Fibroblast of lung (primary cell): Measurements from ENCODE around the gene CALB2. TPM values are rescaled to one million over a fixed set of nuclear protein-coding genes. Genes with fewer than 3 reads are reported as not detected.

Source experiments
- DNase-seq, 2 donors: peaks; one replicate each; pipeline versions ENCODE4 v3.0.0 to v3.0.0-alpha.2; 2010; ENCODE audit warnings: low read depth in 2 of 2
- H2AFZ ChIP-seq: 2 replicates; pipeline ENCODE4 v1.5.1; 2012; ENCODE audit warnings: low read length, control low read depth, inconsistent platforms
- H3K27ac ChIP-seq: 2 replicates; pipeline ENCODE4 v1.5.1; 2011; ENCODE audit warnings: low read length, control low read depth; ENCODE audit not compliant: insufficient read depth
- H3K27me3 ChIP-seq: 2 replicates; pipeline ENCODE4 v1.5.1; 2011; ENCODE audit warnings: mild to moderate bottlenecking, low read length; ENCODE audit not compliant: control insufficient read depth, insufficient read depth
- H3K36me3 ChIP-seq: 2 replicates; pipeline ENCODE4 v1.5.1; 2011; ENCODE audit warnings: low read length; ENCODE audit not compliant: control insufficient read depth, insufficient read depth
- H3K4me1 ChIP-seq: 2 replicates; pipeline ENCODE4 v1.5.1; 2011; ENCODE audit warnings: low read length; ENCODE audit not compliant: control insufficient read depth, insufficient read depth; ENCODE audit errors: extremely low read depth
- H3K4me2 ChIP-seq: 2 replicates; pipeline ENCODE4 v1.5.1; 2011; ENCODE audit warnings: low read length, control low read depth; ENCODE audit not compliant: insufficient read depth; ENCODE audit errors: extremely low read depth
- H3K4me3 ChIP-seq, 4 experiments: fragments of 200-600 bp in 1 of 4; sonication (generic) in 1 of 4; replicated peaks in 1 of 4; 2 replicates each; pipeline ENCODE4 v1.5.1; 2011 to 2016; ENCODE audit warnings: low read length in 4 of 4, low read depth in 3 of 4, mild to moderate bottlenecking in 3 of 4, control low read depth in 2 of 4, inconsistent platforms in 1 of 4, mixed read lengths in 1 of 4; ENCODE audit not compliant: insufficient read depth in 1 of 4; ENCODE audit errors: control extremely low read depth in 1 of 4
- H3K79me2 ChIP-seq: 2 replicates; pipeline ENCODE4 v1.5.1; 2012; ENCODE audit warnings: mild to moderate bottlenecking, low read length, inconsistent platforms; ENCODE audit not compliant: control insufficient read depth, insufficient read depth
- H3K9ac ChIP-seq: 2 replicates; pipeline ENCODE4 v1.5.1; 2011; ENCODE audit warnings: mild to moderate bottlenecking, low read length, control low read depth; ENCODE audit not compliant: insufficient read depth
- H3K9me3 ChIP-seq: 2 replicates; pipeline ENCODE4 v1.5.1; 2012; ENCODE audit warnings: low read depth, low read length; ENCODE audit not compliant: control insufficient read depth, insufficient read depth
- H4K20me1 ChIP-seq: 2 replicates; pipeline ENCODE4 v1.5.1; 2011; ENCODE audit warnings: low read length; ENCODE audit not compliant: control insufficient read depth, insufficient read depth; ENCODE audit errors: extremely low read depth
- EZH2 ChIP-seq: IDR thresholded peaks from 2 replicates; pipeline ENCODE4 v1.5.1; 2012; ENCODE audit warnings: low read length, control low read depth, mild to moderate bottlenecking; ENCODE audit errors: missing control alignments
- polyA plus RNA-seq, 2 donors: library from polyadenylated mRNA; depleted of rRNA in 1 of 2; stranded (reverse) in 1 of 2; unstranded in 1 of 2; fragments of >200 nt; gene quantifications; 2 replicates each; pipeline ENCODE4 v1.2.1, GENCODE V29; 2011 to 2012; ENCODE audit warnings: missing spikeins in 1 of 2
- total RNA-seq: library from RNA; depleted of rRNA; stranded (reverse); fragments of >200 nt; gene quantifications from 2 replicates; pipeline ENCODE4 v1.2.1, GENCODE V29; 2014
- TF ChIP-seq, protein P1 (sequence below), 2 donors: IDR thresholded peaks in 1 of 2; conservative IDR thresholded peaks in 1 of 2; 1 replicate in 1 of 2; 2 replicates in 1 of 2; pipeline ENCODE4 v1.5.1; 2011 to 2012; ENCODE audit warnings: low read length in 2 of 2, control low read depth in 1 of 2, inconsistent platforms in 1 of 2, low read depth in 1 of 2, mild to moderate bottlenecking in 1 of 2

Gene CALB2
- total and polyA plus RNA-seq, 2 donors (not counting 1 experiment from before 2014, with no cell fraction given) = 0.58 to 1.3 TPM

DNA sequence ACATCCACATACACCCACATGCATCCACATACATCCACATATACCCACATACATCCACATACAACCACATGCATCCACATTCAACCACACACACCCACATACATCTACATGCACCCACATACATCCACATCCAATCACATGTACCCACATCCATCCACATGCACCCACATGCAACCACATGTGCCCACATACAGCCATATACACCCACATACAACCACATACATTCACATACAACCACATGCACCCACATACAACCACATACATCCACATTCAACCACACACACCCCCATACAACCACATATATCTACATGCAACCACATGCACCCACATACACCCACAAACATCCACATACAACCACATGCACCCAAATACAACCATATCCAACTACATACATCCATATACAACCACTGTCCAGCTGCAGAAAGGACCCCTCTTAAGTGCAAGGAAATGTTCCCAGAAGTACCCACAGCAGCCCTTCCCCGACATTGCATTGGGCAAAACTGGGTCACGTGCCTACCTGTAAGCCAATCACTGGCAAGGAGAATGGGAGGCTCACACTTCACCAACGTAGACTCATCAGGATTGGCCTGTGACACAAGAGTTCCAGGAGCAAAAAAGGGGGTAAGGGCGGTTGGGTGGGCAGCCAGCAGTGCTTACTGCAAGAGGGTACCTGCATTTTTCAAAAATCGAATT, 18.1 kb downstream of the CALB2 start:
- no peaks in the 10 kb centered on the region for H3K4me1 ChIP-seq
- H3K27ac ChIP-seq = no peak overlapping the region
- no peaks in the 10 kb centered on the region for H4K20me1 ChIP-seq
- TF ChIP-seq, protein P1, sequence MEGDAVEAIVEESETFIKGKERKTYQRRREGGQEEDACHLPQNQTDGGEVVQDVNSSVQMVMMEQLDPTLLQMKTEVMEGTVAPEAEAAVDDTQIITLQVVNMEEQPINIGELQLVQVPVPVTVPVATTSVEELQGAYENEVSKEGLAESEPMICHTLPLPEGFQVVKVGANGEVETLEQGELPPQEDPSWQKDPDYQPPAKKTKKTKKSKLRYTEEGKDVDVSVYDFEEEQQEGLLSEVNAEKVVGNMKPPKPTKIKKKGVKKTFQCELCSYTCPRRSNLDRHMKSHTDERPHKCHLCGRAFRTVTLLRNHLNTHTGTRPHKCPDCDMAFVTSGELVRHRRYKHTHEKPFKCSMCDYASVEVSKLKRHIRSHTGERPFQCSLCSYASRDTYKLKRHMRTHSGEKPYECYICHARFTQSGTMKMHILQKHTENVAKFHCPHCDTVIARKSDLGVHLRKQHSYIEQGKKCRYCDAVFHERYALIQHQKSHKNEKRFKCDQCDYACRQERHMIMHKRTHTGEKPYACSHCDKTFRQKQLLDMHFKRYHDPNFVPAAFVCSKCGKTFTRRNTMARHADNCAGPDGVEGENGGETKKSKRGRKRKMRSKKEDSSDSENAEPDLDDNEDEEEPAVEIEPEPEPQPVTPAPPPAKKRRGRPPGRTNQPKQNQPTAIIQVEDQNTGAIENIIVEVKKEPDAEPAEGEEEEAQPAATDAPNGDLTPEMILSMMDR (conservative IDR thresholded peaks at IDR 0.05 in 1 of 2, IDR thresholded peaks at IDR 0.05 in 1 of 2; ENCODE audit: low read depth in 1 of 2, low read length in 2 of 2) = no peak
- TF ChIP-seq EZH2 = no peak
- no peaks in the 10 kb centered on the region for H3K79me2 ChIP-seq
- DNase-seq = no peak
- H3K4me3 ChIP-seq = no peak overlapping the region
- no peaks in the 10 kb centered on the region for H3K36me3 ChIP-seq
- no peaks in the 10 kb centered on the region for H3K9me3 ChIP-seq
- no peak overlapping the region for H3K4me2 ChIP-seq
- no peak overlapping the region for H2AFZ ChIP-seq
- no peaks in the 10 kb centered on the region for H3K27me3 ChIP-seq
- no peak overlapping the region for H3K9ac ChIP-seq

DNA sequence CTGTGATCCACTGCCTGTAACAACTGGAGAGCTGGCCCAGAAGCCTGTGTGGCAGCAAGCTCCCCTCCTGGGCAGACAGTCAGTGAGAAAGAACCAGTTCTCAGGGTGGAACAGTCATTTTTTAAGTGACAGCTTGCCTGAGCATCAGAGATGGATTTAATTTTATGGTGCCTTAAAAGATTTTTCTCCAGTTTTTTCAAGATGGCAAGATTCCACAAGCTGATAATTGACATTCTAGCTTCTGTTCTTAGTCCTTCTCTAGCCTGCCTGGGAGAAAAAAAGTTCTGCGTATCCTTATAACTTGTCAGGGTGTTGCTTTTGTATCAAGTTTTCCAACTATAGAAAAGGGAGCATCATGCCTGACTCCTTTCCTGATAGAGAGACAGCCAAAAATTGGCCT, 21.2 kb downstream of the CALB2 start:
- Histone ChIP-seq H3K27me3 (no peaks in the 10 kb centered on the region), H3K9me3 (no peaks in the 10 kb centered on the region), H2AFZ (no peak overlapping the region), H3K9ac (no peak overlapping the region), H3K4me1 (no peaks in the 10 kb centered on the region), H3K27ac (no peak overlapping the region), H3K36me3 (no peaks in the 10 kb centered on the region), H3K4me2 (no peak overlapping the region), H3K4me3 (no peak overlapping the region), H4K20me1 (no peaks in the 10 kb centered on the region), H3K79me2 (no peaks in the 10 kb centered on the region)
- TF ChIP-seq EZH2 = no peak
- TF ChIP-seq, protein P1 (conservative IDR thresholded peaks at IDR 0.05 in 1 of 2, IDR thresholded peaks at IDR 0.05 in 1 of 2; ENCODE audit: low read depth in 1 of 2, low read length in 2 of 2) = no peak
- no peak for DNase-seq

DNA sequence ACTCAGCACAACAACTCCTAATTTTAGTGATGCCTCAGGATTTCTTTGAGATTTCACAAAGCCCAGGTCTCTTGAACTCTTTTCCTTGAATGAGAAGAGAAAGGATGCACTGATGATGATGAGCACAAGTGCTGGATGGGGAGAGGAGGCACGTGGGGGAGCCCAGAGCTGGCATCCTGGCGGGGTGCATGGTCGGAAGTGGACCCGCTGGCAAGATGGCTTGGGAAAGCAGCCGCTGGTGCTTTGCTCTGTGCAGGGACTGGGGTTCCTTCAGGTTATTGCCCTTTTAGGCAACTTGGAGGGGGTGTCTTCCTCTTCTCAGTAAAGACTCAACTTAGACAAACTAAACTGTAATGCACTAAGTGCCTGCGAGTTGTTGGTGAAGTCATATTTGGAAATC, 22.3 kb downstream of the CALB2 start:
- Histone ChIP-seq H3K9me3 (no peaks in the 10 kb centered on the region), H3K79me2 (no peaks in the 10 kb centered on the region), H3K9ac (no peak overlapping the region), H2AFZ (no peak overlapping the region), H3K36me3 (no peaks in the 10 kb centered on the region), H4K20me1 (no peaks in the 10 kb centered on the region), H3K27me3 (no peaks in the 10 kb centered on the region), H3K27ac (no peak overlapping the region), H3K4me2 (no peak overlapping the region), H3K4me3 (no peak overlapping the region), H3K4me1 (no peaks in the 10 kb centered on the region)
- TF ChIP-seq, protein P1 (conservative IDR thresholded peaks at IDR 0.05 in 1 of 2, IDR thresholded peaks at IDR 0.05 in 1 of 2; ENCODE audit: low read depth in 1 of 2, low read length in 2 of 2) = no peak
- TF ChIP-seq EZH2 = no peak
- no peak for DNase-seq
